Astrocyte of the cerebellum (primary cell): ENCODE results near the gene ATP10D.

ENCODE experiments used
- DNase-seq: peaks from one replicate; pipeline ENCODE4 v3.0.0-alpha.2; 2011; ENCODE audit warnings: low read depth
- H3K4me3 ChIP-seq: 2 replicates; pipeline ENCODE4 v1.5.1; 2011; ENCODE audit warnings: mild to moderate bottlenecking, low read depth, low read length, moderate library complexity
- CTCF ChIP-seq: IDR thresholded peaks from 2 replicates; pipeline ENCODE4 v1.5.1; 2012; ENCODE audit warnings: low read length, low read depth, moderate library complexity, mild to moderate bottlenecking; ENCODE audit errors: missing control alignments
- in situ Hi-C: cut with HindIII; loops from 2 replicates; pipeline ENCODE4 v1.10.0; 2017; ENCODE audit warnings: low sequenced_read_pairs

The ATP10D gene

DNA sequence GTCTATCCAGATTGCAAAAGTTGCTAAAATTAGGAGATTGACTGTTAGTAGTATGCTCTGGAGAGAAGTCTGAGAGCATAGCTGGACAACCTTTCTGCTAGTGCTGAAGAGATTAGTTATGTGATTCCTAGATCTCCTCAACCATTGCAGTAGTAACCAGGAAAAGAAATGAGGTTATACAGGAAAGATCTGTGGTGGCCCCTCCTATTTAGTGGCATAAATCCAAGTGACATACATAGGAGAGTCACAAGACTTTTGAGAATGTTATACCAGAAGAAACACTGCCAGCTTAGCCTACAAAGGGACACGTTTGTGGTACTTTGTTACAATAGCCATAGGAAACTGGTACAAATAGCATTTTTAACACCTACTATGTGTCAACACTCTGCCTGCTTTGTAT is 105.2 kb downstream of the ATP10D start:
- no peak for TF ChIP-seq CTCF
- in situ Hi-C loops, result no loop called here
- no peak for DNase-seq
- no peak overlapping the region for H3K4me3 ChIP-seq

DNA sequence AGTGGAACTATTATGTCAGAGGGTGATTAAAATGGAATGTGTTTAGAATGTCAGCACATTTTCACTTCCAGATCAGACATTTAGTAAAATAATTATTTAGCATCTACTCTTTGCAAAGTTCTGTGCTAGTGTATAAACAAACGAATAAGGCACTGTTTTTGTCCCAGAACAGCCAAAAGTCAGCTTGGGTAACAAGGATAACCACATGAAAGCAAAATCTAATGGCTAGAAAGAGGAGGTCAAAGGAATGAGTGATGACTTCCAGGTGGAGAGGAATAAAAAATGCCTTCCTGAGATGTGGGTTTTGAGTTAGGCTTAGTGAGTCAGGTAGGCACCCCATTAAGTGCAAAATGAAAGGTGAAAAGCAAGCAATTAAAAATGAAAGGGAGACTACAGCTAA is 112.6 kb downstream of the ATP10D start:
- H3K4me3 ChIP-seq, result no peak overlapping the region
- peak; percentile 8 for DNase-seq
- in situ Hi-C loops, result no loop called here
- TF ChIP-seq CTCF, result no peak

DNA sequence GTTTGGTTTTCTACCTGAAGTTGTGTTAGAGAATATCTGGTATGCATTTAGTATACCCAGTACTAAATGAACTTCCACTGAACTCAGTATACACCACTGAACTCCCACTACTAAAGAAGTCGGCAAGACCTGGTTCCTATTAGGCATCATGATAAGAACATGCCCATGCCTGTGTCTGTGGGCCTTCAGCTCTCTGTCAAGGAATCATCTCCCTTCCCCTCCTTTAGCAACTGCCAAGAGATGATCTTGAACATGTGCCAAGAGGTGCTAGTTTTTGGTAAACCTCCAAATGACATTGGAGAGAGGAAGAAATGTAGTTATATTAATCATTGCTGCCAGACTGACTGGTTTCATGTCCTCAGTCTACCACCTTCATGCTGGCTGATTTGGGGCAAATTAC is 113.2 kb downstream of the ATP10D start:
- in situ Hi-C loops, result no loop called here
- H3K4me3 ChIP-seq, result no peak overlapping the region
- no peak for DNase-seq
- no peak for TF ChIP-seq CTCF

GRCh38 chr4:47598896-47599295 is 113.8 kb downstream of the ATP10D start:
- in situ Hi-C loops, result no loop called here
- TF ChIP-seq CTCF, result no peak
- H3K4me3 ChIP-seq, result no peak overlapping the region
- no peak for DNase-seq

GRCh38 chr4:47606482-47606881 is 121.4 kb downstream of the ATP10D start:
- in situ Hi-C loops, result no loop called here
- no peak for TF ChIP-seq CTCF
- no peak overlapping the region for H3K4me3 ChIP-seq
- DNase-seq, result no peak

GRCh38 chr4:47612116-47613023 is 127.3 kb downstream of the ATP10D start:
- no peak for TF ChIP-seq CTCF
- in situ Hi-C loops, result no loop called here
- no peak for DNase-seq
- H3K4me3 ChIP-seq, result no peak overlapping the region
